CD4-positive, CD25-positive, alpha-beta regulatory T cell (primary cell): ENCODE measurements around the gene SMIM5. TPM values are rescaled to one million over a fixed set of nuclear protein-coding genes. Genes with fewer than 3 reads are reported as not detected.

Source experiments
- ATAC-seq, 2 donors: fragments of 150-1000 bp; cut with Tn5 transposase; one replicate each; pipeline ENCODE4 v1.10.0; 2021; ENCODE audit warnings: low read depth in 2 of 2, moderate number of reproducible peaks in 2 of 2, moderate library complexity in 1 of 2
- DNase-seq, 3 donors: peaks; one replicate each; pipeline versions ENCODE4 v3.0.0 to v3.0.0-alpha.2; 2012 to 2022; ENCODE audit warnings: mixed read lengths in 1 of 3
- H3K27ac ChIP-seq: one replicate; pipeline ENCODE4 v1.7.0; 2013; ENCODE audit warnings: mild to moderate bottlenecking, low read length; ENCODE audit not compliant: insufficient read depth, poor library complexity, severe bottlenecking
- H3K27me3 ChIP-seq: one replicate; pipeline ENCODE4 v1.7.0; 2013; ENCODE audit warnings: low read length; ENCODE audit not compliant: control insufficient read depth, insufficient read depth
- H3K36me3 ChIP-seq: one replicate; pipeline ENCODE4 v1.7.0; 2013; ENCODE audit warnings: mild to moderate bottlenecking, low read length, moderate library complexity; ENCODE audit not compliant: control insufficient read depth, insufficient read depth
- H3K4me1 ChIP-seq: 2 replicates; pipeline ENCODE4 v1.7.0; 2013; ENCODE audit warnings: mild to moderate bottlenecking, low read length; ENCODE audit not compliant: insufficient read depth, control insufficient read depth, poor library complexity, severe bottlenecking
- H3K4me3 ChIP-seq: one replicate; pipeline ENCODE4 v1.7.0; 2013; ENCODE audit warnings: low read depth, mild to moderate bottlenecking, low read length, moderate library complexity
- H3K9me3 ChIP-seq, 2 experiments: 1 replicate in 1 of 2; 2 replicates in 1 of 2; pipeline ENCODE4 v1.7.0; 2013; ENCODE audit warnings: low read length in 2 of 2, mild to moderate bottlenecking in 1 of 2, moderate library complexity in 1 of 2; ENCODE audit not compliant: control insufficient read depth in 2 of 2
- H3K27ac Mint-ChIP-seq, 3 donors: one replicate each; pipeline ENCODE4 v1.8.0; 2020 to 2022; ENCODE audit warnings: mild to moderate bottlenecking in 3 of 3, mixed read lengths in 3 of 3, moderate library complexity in 2 of 3
- H3K27me3 Mint-ChIP-seq: one replicate; pipeline ENCODE4 v1.8.0; 2022; ENCODE audit warnings: mild to moderate bottlenecking, mixed read lengths
- H3K36me3 Mint-ChIP-seq: one replicate; pipeline ENCODE4 v1.8.0; 2020; ENCODE audit warnings: mixed read lengths
- H3K4me1 Mint-ChIP-seq, 4 donors: one replicate each; pipeline ENCODE4 v1.8.0; 2020 to 2022; ENCODE audit warnings: mixed read lengths in 4 of 4, mild to moderate bottlenecking in 1 of 4
- H3K4me3 Mint-ChIP-seq, 4 donors: one replicate each; pipeline ENCODE4 v1.8.0; 2020 to 2022; ENCODE audit warnings: mild to moderate bottlenecking in 4 of 4, mixed read lengths in 4 of 4, moderate library complexity in 3 of 4
- H3K9me3 Mint-ChIP-seq, 7 donors: one replicate each; pipeline ENCODE4 v1.8.0; 2020 to 2022; ENCODE audit warnings: mixed read lengths in 7 of 7, mild to moderate bottlenecking in 3 of 7, moderate library complexity in 2 of 7
- polyA plus RNA-seq, 4 donors: library from polyadenylated mRNA; unstranded; fragments of 300-500 nt; fragmentation: Illumina TruSeq; gene quantifications; one replicate each; pipeline ENCODE4 v1.2.3, GENCODE V29; 2021
- total RNA-seq: library from RNA; stranded (reverse); gene quantifications from one replicate; pipeline ENCODE4 v1.2.3, GENCODE V29; 2022

SMIM5 gene
- 1.6 TPM for total RNA-seq
- polyA plus RNA-seq: under 1 TPM in 2 of 4 donors, not detected in 2; 0.07 to 0.10 TPM

DNA sequence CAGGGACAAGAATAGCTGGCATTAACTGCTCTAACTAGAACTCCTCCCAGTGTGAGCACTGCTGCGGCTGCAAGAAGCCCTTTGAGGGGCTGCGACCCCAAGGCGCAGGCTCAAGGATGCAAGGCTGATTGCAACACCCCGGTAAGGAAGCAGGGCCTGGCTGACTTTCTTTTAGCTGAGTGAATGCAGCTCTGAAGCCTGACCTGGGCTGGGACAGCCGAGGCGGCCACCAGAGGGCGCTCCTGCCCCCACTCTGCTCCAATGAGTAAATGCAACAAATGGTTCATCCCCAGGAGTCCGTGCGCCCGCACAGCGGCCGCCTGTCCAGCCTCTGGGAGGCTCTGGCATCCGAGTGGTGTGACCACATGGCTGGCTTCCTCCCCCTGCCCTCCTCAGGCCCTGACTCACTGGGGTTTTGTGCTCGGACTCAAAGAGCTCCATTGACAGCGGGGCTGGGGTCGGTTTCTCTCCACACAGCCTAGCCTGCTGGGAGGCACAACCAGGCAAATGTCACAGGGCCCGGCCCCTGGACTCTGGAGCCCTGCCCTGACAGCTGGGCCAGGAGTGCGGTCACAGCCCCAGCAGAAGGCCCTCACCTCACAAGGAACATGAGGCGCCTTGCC, at the start of gene SMIM5:
Gene SMIM5 (plus strand): TSS at position 572 of the 623 bp plus-strand sequence. CDS start 6,768 bp downstream, outside the sequence.
- Histone ChIP-seq H3K27ac (no peak within 1 kb of the TSS), H3K27me3 (no peaks in the 10 kb centered on the region), H3K36me3 (no peaks in the 10 kb centered on the region), H3K4me1 (peaks cover 10% of the 10 kb centered on the region), H3K9me3 (no peaks in the 10 kb centered on the region), H3K4me3 (no peak within 1 kb of the TSS)
- Mint-ChIP-seq H3K36me3 (no peaks in the 10 kb centered on the region), H3K9me3 (no peaks in the 10 kb centered on the region), H3K27me3 (no peaks in the 10 kb centered on the region), H3K27ac (no peak within 1 kb of the TSS), H3K4me3 (no peak within 1 kb of the TSS), H3K4me1 (peaks cover 0 to 5% (median 1%) of the 10 kb centered on the region in 4 donors)
- DNase-seq: peak; percentile 63 to 78 (median 78)
- peak; percentile 75 to 83 for ATAC-seq

DNA sequence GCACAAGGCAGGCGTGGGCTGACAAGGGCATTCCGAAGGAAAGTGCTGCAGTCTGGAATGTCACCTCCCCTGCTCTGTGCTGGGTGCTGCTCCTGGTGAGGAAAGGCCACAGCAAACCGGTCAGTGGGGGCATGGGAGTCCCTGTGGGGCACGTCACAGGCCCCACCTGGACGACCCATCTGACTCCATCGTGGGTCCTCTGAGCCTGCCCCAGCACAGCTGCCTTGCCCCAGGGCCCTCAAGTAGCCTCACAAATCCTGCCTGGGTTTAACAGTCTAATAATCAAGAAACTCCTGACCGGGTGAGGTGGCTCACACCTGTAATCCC, 48.4 kb upstream of the SMIM5 start:
- no peak overlapping the region for H3K27ac Mint-ChIP-seq
- H3K9me3 ChIP-seq: no peaks in the 10 kb centered on the region
- H3K4me1 Mint-ChIP-seq: peaks cover 5 to 20% (median 12%) of the 10 kb centered on the region in 4 donors
- H3K27ac ChIP-seq: no peak overlapping the region
- ATAC-seq (no peak), DNase-seq (no peak)
- H3K36me3 Mint-ChIP-seq: no peaks in the 10 kb centered on the region
- peaks cover 53% of the 10 kb centered on the region for H3K27me3 Mint-ChIP-seq
- peaks cover 20% of the 10 kb centered on the region for H3K4me1 ChIP-seq
- no peaks in the 10 kb centered on the region for H3K36me3 ChIP-seq
- H3K4me3 ChIP-seq: no peak overlapping the region
- peaks cover 6% of the 10 kb centered on the region for H3K27me3 ChIP-seq
- no peak overlapping the region for H3K4me3 Mint-ChIP-seq
- peaks cover 0 to 3% (median 0%) of the 10 kb centered on the region in 7 donors for H3K9me3 Mint-ChIP-seq

GRCh38 chr17:75587675-75588595, 45.3 kb upstream of the SMIM5 start, which contains the start of gene MYO15B:
MYO15B (plus strand) TSS chr17:75587800; CDS start chr17:75588058, 258 bp downstream.
- H3K4me3 ChIP-seq: no peak within 1 kb of the TSS
- peaks cover 45% of the 10 kb centered on the region for H3K27me3 Mint-ChIP-seq

GRCh38 chr17:75588596-75589011, 44.6 kb upstream of the SMIM5 start:
- Mint-ChIP-seq H3K27me3 (peaks cover 43% of the 10 kb centered on the region), H3K9me3 (no peaks in the 10 kb centered on the region), H3K36me3 (no peaks in the 10 kb centered on the region), H3K4me3 (peak overlapping the region in 3 of 4 donors; percentile 35 to 75 (median 69)), H3K4me1 (peaks cover 0 to 24% (median 9%) of the 10 kb centered on the region in 4 donors), H3K27ac (no peak overlapping the region)
- DNase-seq (peak in 1 of 3 donors; percentile 14), ATAC-seq (peak; percentile 7 to 8)
- H3K27ac ChIP-seq: peak overlapping the region; percentile 65
- H3K36me3 ChIP-seq: no peaks in the 10 kb centered on the region
- H3K4me3 ChIP-seq: no peak overlapping the region
- peaks cover 22% of the 10 kb centered on the region for H3K4me1 ChIP-seq
- no peaks in the 10 kb centered on the region for H3K9me3 ChIP-seq
- peaks cover 6% of the 10 kb centered on the region for H3K27me3 ChIP-seq

More at GRCh38 chr17:75587675-75588595, 45.3 kb upstream of the SMIM5 start, which contains the start of gene MYO15B:
- peaks cover 6% of the 10 kb centered on the region for H3K27me3 ChIP-seq
- H3K9me3 Mint-ChIP-seq: no peaks in the 10 kb centered on the region
- H3K9me3 ChIP-seq: no peaks in the 10 kb centered on the region
- H3K4me3 Mint-ChIP-seq: peak within 1 kb of the TSS; percentile 74 to 84 (median 78)
- ATAC-seq (peak; percentile 36 to 42), DNase-seq (peak; percentile 50 to 64 (median 57))
- H3K27ac Mint-ChIP-seq: peak within 1 kb of the TSS in 2 of 3 donors; percentile 31 to 56
- H3K4me1 ChIP-seq: peaks cover 22% of the 10 kb centered on the region
- H3K36me3 ChIP-seq: no peaks in the 10 kb centered on the region
- peaks cover 0 to 24% (median 9%) of the 10 kb centered on the region in 4 donors for H3K4me1 Mint-ChIP-seq
- H3K27ac ChIP-seq: peak within 1 kb of the TSS; percentile 65
- no peaks in the 10 kb centered on the region for H3K36me3 Mint-ChIP-seq

GRCh38 chr17:75589012-75589918, 44.0 kb upstream of the SMIM5 start:
- Mint-ChIP-seq H3K4me1 (peaks cover 0 to 24% (median 9%) of the 10 kb centered on the region in 4 donors), H3K36me3 (no peaks in the 10 kb centered on the region), H3K27ac (peak overlapping the region in 1 of 3 donors; percentile 86), H3K27me3 (peaks cover 38% of the 10 kb centered on the region), H3K9me3 (no peaks in the 10 kb centered on the region), H3K4me3 (peak overlapping the region; percentile 83 to 93 (median 84))
- Histone ChIP-seq H3K27ac (peak overlapping the region; percentile 65), H3K9me3 (no peaks in the 10 kb centered on the region), H3K27me3 (peaks cover 6% of the 10 kb centered on the region), H3K4me3 (no peak overlapping the region), H3K4me1 (peaks cover 22% of the 10 kb centered on the region), H3K36me3 (no peaks in the 10 kb centered on the region)
- peak; percentile 86 to 91 for ATAC-seq
- peak; percentile 90 to 92 (median 92) for DNase-seq

DNA sequence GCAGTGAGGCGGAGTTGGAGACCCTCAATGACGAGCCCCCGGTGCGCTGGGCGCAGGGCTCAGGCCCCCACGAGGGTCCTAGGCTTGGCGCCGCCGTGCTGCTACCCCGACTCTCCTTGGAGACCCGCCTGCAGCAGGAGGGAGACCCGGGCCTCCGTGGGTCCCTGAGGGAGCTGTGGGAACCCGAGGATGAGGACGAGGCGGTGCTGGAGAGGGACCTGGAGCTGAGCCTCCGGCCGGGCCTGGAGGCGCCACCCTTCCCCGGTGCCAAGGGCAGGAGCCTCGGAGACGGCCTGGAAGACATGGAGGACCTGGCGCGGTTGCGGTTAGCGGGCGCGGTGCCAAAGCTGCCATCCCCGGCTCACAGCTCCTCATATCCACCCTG, 43.3 kb upstream of the SMIM5 start:
- peak overlapping the region; percentile 26 to 75 (median 41) for H3K4me3 Mint-ChIP-seq
- Histone ChIP-seq H3K36me3 (no peaks in the 10 kb centered on the region), H3K27ac (peak overlapping the region; percentile 65), H3K27me3 (peaks cover 6% of the 10 kb centered on the region), H3K4me3 (no peak overlapping the region), H3K4me1 (peaks cover 22% of the 10 kb centered on the region), H3K9me3 (no peaks in the 10 kb centered on the region)
- ATAC-seq (no peak), DNase-seq (no peak)
- H3K27me3 Mint-ChIP-seq: peaks cover 31% of the 10 kb centered on the region
- no peaks in the 10 kb centered on the region for H3K9me3 Mint-ChIP-seq
- H3K27ac Mint-ChIP-seq: no peak overlapping the region
- peaks cover 0 to 24% (median 9%) of the 10 kb centered on the region in 4 donors for H3K4me1 Mint-ChIP-seq
- H3K36me3 Mint-ChIP-seq: no peaks in the 10 kb centered on the region

DNA sequence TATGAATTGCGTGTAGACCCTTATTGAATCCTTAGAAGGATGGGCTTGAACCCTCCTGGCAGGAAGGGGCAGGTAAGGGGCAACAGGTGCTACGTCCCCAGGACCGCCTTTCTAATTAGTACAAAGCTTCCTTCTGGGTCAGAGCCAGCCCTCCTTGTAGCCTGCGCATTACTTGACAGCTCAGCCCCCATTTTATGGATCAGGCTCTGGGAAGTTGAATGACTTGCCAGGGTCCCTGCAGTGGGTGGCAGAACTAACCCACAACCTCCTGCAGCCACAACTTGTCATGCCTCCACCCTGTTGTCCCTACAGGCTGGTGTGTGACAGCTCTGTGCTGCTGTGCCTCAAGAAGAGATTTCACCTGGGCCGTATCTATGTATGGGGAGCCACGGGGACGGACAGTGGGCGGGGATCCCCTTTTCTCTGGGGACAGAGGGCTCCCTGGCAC, 42.9 kb upstream of the SMIM5 start:
- no peaks in the 10 kb centered on the region for H3K36me3 ChIP-seq
- peak overlapping the region in 1 of 3 donors; percentile 42 for H3K27ac Mint-ChIP-seq
- no peak for ATAC-seq
- peak in 1 of 3 donors; percentile 18 for DNase-seq
- no peaks in the 10 kb centered on the region for H3K9me3 Mint-ChIP-seq
- H3K27me3 ChIP-seq: peaks cover 6% of the 10 kb centered on the region
- no peak overlapping the region for H3K27ac ChIP-seq
- H3K9me3 ChIP-seq: no peaks in the 10 kb centered on the region
- peaks cover 22% of the 10 kb centered on the region for H3K4me1 ChIP-seq
- H3K4me3 ChIP-seq: no peak overlapping the region
- peak overlapping the region; percentile 26 to 75 (median 41) for H3K4me3 Mint-ChIP-seq
- no peaks in the 10 kb centered on the region for H3K36me3 Mint-ChIP-seq
- H3K27me3 Mint-ChIP-seq: peaks cover 27% of the 10 kb centered on the region
- peaks cover 0 to 24% (median 9%) of the 10 kb centered on the region in 4 donors for H3K4me1 Mint-ChIP-seq
